GM18909 (cell line): ENCODE measurements around the gene ART4.
A peak's percentile ranks its signal among the peaks of the same experiment; 100 is the strongest.

ENCODE experiments used
- ATAC-seq: cut with Tn5 transposase; IDR thresholded peaks from one replicate; pipeline ENCODE4 v1.9.1; 2021; ENCODE audit warnings: mild to moderate bottlenecking; ENCODE audit not compliant: unreplicated experiment, poor library complexity

ART4 gene

DNA sequence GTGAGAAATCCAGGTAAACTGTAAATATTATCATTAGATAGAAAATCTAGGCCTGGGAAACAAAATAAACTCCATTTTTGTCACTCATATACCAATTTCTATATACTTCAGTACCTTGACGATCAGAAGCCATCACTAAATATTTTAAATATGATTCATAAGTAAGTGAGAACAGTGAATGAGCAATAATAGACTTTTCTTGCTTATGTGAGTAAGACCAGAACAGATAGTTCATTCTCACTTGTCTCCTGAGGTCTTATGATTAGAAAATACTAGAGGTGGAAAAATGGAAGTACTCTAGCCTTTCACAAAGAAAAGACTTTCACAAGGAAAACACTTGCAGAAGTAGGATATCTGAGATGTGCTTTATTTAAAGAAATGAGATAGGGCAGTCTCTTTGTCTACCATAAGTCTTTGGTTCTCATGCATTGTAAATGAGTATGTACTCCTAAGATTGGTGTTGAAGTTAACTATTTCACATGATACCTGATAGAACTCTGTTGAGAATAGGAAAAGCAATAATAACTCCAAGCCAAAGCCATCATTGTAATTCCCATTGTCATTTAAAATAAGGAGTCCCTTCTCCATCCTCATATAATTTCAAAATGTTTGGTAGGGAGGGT is 19.2 kb downstream of the ART4 start:
- ATAC-seq, result no peak

DNA sequence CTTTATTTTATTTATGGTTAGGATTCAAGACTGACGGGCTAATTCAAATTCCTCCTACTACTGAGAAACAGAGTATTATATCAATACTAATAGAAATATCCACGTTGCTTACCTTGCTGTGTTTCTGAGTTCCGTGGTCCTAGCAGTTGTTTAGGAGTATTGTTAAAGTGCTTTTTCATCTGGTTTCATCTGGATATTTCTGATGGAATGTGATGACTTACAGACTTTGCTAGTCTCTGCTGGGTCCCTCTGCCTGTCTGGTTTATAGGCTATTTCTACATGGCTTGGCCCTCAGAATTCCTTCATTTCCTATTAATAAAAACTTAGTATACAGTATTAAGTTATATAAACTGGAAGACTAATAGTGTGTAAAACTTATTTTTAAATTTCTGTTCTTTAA is 29.3 kb downstream of the ART4 start, which contains the start of gene SMCO3:
Gene SMCO3 (minus strand): TSS at position 169 of the 400 bp plus-strand sequence. CDS start 7,502 bp downstream, outside the sequence.
- ATAC-seq, result no peak

DNA sequence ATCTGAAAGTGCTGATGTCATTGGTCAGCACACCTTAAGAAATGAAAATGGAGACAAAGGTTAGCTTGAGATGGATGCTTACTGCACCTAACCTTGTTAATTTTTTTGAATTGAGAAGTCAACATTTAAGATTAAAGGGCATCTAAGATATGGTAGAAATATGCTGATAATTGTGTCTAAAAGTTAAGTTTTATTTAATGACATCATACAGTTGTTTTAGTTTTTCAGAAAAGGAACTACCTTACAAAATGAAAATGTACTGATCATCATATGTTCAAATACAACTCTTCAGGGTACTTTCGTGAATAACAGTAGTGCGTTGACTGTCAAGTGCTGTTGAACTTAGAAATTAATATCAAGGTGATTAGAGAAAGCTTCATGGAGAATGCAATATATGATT is 31.8 kb downstream of the ART4 start:
- no peak for ATAC-seq

DNA sequence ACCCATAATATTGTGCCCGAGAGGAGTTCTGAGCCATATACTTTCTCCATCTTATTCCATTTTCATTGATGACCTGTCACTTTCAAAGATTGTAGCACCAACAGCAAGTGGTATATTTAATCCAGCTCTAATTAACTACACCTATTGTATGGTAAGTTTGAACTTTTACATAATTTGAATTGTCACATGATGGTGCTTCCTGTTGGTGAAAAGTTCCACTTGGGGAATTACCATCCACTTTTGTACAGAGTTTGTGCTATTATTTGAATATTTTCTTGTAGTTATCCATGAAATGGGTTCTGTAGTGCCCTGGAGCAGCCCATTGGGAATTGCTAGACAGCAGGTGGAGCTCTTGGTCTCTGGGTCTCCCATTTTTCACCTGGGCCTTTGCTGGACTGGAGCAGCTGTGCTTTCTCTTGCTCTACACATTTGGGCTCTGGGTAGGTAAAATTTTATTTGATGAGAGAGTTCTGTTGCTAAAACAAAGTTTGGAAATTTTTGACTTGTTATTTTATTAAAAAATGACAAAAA is 32.3 kb downstream of the ART4 start:
- ATAC-seq, result no peak

DNA sequence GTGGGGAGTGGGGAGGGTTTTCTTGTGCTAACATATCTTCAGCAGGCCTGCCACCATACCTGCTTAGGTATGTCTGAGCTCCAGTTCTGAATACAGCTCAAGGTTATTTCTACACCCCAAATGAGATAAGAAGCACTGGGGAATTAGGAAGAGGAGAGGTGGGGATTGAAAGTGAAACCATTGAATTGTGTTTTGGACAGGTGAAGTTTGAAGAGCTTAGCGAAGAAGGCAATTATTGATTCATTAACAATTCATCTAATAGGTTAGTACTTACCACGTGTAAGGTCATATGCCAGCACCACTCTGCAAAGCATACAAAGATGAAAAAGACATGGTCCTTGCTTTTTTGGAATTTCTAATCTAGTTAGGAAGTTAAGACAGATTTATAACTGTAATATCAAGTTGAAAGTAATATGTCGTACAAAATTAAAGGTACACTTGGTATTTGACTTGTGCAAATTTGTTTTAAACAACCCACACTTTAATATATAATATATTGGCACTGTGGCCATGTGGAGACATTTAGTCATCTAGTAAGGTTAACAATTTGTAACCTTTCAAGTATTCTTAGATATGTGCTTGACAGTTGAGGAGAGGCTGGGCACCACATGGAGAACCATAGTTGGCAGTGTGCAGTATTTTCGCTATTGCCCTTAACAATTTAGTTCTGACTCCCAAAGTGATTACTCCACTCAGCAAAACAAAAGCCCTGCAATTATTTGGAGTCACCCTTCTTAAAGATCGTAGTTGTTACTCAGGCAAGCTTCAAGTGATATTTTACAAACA is 33.0 kb downstream of the ART4 start:
- no peak for ATAC-seq

DNA sequence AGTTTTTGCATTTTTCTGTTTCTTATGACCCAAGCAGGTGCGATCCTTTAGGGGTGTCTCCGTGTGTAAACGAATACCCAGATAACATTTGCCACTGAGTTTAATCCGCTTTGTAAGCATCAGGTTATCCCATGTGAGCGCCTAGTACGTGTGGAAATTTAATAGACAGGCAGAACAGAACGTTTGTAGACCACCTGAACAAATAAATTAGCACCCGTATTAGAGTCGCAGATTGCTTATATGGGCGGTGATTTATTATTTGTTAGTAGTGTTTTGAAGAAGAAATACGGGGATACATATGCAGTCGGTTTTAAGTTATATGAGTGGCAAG is 39.5 kb downstream of the ART4 start:
- peak; percentile 17 for ATAC-seq

DNA sequence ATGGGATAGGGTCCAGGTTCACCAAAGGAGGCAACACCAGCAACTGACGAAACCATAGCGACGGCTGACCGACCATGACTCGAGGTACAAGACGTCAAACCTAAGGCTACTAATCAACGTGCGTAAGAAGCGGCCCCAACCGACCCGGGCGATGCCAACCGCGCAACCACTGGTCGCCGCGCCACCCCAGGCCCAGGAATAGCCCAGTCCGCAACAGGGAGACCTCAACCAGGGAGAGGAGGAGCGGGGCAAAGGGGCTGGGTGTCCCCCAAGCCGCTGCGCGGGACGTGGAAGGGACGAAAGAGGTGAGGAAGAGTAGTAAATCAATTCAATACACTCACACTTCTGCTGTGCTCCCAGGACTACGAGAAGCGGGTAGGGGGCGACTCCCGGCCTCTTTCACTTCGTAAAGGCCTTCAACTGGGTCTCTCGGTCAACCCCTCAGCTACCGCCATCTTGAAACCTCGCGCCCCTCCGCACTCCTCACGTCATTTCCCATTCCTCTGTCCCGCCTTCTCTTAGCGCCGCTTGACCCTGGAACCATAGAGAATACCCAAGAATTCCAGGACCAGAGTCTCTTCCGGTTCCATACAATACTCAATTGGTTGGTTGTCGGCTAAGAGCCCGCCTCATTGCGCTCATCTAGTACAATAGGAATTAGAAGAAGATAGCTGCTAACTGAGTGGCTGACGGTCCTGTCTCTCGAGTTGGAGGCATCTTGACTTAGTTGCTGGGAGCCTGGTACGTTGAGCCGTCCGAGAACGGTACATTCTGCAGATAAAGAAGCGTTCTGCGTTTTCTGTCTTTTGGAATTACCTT is 40.1 kb downstream of the ART4 start, which contains the start of the genes C12orf60 and WBP11:
Gene C12orf60 (plus strand): TSS at position 660 of the 819 bp plus-strand sequence. CDS start 19,266 bp downstream, outside the sequence.
Gene WBP11 (minus strand): TSS at position 468 of the 819 bp plus-strand sequence. CDS start 2,095 bp downstream, outside the sequence.
- peak; percentile 99 for ATAC-seq

DNA sequence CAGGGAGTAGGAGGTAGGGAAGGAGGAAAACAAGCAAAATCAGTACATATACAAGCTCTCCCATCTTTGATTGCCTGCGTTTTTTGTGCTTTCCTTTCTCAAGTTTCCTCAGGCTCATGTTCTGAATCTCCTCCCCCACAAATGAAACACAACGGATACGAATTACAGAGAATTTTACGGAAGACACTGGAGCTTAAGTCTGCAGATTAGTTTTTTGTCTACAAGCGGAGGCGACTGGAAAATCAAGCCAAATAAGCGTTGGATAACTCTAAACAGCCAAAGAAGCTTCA is 40.7 kb downstream of the ART4 start:
- no peak for ATAC-seq

DNA sequence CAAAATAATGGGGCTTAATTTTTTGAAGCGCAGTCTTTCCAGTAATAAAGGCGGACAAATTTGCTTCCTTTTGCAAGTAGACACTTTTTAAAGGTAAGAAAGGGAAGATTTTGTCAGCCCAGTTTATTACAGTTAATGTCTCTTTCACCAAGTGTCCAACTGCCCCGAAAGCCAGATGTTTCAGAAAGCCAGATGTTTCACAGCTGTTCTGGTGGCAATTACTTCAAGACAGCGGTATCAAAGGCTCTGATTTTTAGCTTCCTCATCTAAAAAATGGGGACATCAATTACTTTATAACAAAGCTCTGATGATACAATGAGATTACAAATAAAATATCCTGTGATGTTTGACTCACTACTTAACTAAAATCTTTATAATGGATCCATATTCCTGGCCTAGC is 41.1 kb downstream of the ART4 start:
- ATAC-seq, result no peak

DNA sequence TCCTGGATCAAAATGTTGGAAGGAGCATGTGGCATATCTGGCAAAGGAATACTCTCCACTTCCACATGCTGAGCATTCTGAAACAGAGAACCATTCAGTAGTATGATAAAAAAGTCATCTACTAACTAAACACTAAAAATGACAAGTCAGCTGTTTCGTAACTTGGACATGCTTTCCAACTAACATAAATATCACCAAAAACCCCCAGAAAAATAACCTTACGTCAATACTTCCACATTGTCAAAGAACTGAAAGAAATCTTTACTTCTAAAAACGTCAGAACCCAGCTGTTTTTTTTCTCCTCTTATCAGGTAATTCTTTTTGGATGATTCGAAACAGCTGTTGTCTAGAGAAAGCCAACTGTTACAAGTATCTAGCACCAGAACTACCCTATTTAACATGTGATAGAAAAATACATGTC is 48.3 kb downstream of the ART4 start:
- ATAC-seq, result no peak

DNA sequence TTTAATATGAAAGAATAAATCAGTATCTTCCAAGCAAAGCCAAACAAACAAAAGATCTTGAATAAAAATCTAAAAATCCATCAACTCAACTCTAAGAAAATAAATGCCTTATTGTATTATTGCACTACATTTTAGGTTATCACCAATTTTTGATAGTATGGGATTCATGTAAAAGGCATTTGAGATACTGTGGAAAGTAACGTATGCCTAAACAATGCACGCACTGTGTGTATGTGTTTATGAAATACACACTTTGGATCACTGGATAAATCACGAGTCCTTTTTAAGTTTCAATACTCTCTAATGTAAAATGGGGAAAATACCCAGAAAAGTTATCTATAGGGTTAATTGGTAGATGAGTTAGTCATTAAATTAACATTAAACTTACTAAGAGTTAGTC is 57.8 kb downstream of the ART4 start:
- no peak for ATAC-seq

DNA sequence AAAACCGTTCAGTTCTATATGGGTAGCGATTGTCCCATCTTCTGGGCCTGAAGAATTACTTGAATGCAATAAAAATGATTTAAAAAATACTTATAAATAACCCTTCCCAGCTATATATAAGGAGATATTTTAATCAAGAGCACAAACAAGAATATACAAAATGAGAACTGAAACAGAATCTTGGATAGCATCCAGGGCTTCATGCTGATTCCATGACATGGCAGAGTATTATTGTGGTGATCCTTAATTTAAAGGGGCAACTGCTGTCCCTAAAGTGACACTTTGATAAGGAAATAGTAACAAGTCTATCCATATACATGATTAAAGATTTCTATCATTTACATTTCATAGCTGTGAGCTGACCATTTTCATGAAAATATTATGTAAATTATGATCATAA is 58.9 kb downstream of the ART4 start:
- no peak for ATAC-seq

DNA sequence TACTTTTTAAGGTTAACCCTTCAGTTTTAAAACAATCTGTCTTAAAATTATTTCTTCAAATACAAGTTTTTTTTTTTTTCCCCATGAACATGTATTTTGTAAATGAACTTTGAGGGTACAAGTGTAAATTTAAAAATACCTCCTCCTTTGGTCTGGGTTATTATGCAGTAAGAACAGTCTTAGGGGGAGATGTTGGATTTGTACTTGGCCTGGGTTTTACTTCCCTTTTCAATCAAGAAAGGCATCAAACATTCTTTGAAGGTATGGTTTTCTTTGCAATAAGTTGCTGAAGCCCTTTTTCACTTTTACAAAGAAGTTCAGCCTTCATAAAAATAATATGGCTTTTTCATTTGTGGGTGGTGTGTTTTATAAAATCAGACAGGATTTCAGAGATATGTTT is 60.6 kb downstream of the ART4 start:
- no peak for ATAC-seq

DNA sequence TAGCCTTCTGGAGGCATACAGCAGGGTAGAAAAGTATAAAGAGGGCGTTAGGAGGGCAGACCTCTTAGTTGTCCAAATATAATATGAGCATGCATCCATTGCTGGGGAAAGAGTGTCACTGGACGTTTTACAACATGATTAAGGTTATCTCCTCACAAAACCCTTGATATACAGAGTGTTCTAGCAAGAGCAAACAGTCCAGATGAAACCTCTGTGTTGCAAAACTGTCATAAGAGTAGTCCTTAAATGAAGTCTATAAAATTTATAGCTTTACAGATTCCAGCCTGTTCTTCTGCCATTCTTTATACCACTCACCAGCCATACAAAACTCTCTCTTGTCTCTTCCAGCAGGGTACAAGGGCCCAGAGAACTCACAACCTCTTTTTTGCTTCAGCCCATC is 61.8 kb downstream of the ART4 start:
- no peak for ATAC-seq

DNA sequence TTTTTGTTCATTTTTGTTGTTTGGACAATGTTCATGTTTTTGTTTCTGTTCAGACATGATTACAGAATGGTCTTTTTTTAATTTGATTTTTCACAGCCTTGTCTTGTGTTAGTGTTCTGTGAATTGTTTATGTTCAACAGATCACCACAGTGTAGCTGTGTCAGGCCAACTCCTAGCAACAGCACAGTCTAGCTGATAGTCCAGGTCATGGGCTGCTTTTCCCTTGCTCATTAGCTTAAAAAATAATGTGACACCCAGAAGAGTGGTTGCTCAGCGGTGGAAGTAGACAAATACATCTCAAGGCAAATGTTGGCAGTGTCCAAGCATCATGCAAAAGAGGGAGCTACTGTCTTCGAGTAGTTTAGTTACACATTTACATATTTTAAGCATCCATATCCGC is 62.5 kb downstream of the ART4 start:
- ATAC-seq, result no peak

DNA sequence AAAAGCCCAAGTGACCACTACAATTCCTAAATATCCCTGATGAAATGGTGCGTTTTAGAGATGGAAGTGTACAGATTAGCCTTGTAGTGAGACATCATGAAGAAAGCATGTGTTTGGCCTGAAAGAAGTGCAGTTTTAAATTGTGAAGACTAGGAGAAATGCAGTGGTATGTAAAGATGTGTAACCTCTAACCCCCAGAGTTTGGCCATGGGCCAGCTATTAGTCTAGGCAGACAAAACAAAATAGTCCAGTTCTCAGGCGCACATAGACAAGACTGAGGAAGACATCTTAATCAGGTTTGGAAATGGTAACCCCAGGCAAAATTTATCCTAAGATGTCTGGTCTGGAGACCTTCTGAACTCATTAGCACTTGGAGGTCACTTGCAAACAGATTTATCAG is 63.5 kb downstream of the ART4 start:
- ATAC-seq, result no peak

DNA sequence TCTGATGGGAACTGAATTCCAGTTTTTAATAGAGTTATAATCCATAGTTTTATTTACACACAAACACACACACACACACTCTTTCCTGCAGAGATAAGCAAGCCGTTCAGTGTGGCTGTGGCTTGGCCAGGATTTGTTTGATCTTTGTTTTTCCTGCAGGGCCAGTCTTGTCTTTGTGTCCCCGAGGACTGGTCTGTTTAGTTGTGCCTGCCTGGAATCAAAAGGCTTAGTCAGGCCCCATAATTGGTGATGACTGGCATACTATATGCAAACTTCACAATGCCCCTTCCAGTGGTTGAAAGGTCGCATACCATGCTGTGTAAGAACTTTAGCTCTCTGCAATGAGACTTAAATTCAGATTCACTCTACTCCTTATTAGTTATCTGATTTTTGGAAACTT is 66.1 kb downstream of the ART4 start:
- ATAC-seq, result no peak

DNA sequence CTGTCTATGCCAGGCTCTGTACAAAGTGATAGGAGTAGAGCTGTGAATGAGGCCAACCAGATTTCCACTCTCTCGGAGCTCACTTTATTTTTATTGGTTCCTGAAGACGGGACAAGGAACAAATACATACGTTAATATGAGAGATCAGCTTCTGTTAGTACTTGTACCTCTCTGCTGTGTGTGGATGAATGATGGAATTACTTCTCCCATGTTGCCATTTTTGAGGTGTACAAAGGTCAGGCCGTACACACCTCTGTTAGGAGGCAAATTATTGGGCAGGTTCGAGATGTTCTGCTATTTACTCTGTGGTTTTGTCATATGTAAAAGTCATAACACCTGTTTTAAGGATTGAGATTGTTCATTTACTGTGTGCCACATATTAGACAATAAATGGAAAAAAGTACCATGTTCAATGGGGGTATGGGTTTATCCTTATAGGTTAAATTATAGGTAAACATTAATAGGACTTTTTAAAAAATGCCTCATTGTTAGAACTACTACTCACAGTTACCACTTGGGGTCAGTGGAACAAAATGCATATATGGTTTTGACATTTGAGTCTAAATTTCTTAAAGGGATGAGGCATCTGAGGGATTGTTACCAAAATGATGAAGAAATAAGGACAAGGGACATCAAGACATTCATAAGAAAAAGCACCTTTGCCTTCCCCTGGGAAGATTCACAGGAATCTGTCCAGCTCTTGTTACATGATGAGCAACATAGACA is 66.9 kb downstream of the ART4 start:
- no peak for ATAC-seq

DNA sequence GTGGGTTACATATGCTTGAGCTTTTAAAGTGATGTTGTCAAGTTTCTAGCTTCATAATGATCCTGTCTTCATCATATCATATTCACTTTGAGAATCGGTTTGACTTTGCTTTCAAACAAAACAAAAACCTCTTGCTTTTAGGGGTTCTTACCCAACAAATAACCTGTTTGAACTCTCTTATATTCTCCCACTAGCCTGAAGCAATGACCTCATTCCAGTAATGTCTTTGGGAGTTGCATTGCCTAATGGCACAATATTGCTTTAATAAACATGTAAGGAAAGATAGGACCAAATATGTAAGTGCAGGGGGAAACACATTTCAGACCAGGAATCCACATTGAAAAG is 67.7 kb downstream of the ART4 start:
- no peak for ATAC-seq
